ENCODE measurements around the gene PSAP. TPM values are rescaled to one million over a fixed set of nuclear protein-coding genes. Genes with fewer than 3 reads are reported as not detected.

The PSAP gene
- polyA plus RNA-seq, 2 of the 4 experiments (the other 2 are of a cell fraction) = 690 to 1,519 TPM

DNA sequence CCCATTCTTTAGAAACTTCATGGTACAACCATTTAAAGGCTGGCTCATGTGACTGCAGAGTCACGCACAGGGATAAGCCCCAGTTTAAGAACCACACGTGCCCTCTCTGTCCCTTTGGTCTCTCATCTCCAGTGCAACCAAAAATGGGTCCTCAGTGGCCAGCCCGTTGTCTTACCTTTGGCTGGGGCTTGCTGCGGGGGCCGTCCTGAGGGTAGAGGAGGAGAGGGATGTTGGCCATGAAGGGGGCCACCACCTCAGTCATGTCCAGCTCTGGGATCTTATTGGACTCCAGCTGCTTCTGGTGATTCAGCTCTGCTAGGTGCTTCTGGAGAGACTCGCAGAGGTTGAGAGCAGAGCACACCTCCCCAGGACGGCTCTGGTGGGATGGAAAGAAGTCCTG, 22.3 kb downstream of the PSAP start:
- Histone ChIP-seq H3K4me2 (no peak overlapping the region), H3K4me1 (peaks cover 14% of the 10 kb centered on the region), H3K9me3 (no peaks in the 10 kb centered on the region), H3K4me3 (no peak overlapping the region), H3K27ac (no peak overlapping the region)
- ATAC-seq (no peak), FAIRE-seq (no peak), DNase-seq (ENCODE audit: low read depth in 1 of 2, low spot score in 1 of 2) (no peak)
- ChIA-PET CTCF (interaction anchor here (0.9 to 8.5 kb wide), 6 partner anchors 12 to 120 kb away, joined by 3 to 71 read pairs (median 5); partner anchors contain the start of gene VSIR), POLR2A (no interaction called here)
- TF ChIP-seq SREBF2 (IDR thresholded peaks at IDR 0.05) (no peak), ESRRA (IDR thresholded peaks at IDR 0.05; ENCODE audit: borderline replicate concordance, low read length) (no peak), HDAC2 (IDR thresholded peaks at IDR 0.05) (no peak), HEYL (CRISPR knock-in tag; IDR thresholded peaks at IDR 0.05) (no peak), ATOH8 (CRISPR knock-in tag; IDR thresholded peaks at IDR 0.05; ENCODE audit: low read depth) (no peak), POLR2A (IDR thresholded peaks at IDR 0.05; ENCODE audit: low read length) (no peak), HES2 (IDR thresholded peaks at IDR 0.05) (no peak), POLR2AphosphoS2 (conservative IDR thresholded peaks at IDR 0.05; ENCODE audit: low read length) (no peak), KDM5A (IDR thresholded peaks at IDR 0.05) (no peak), CEBPB (IDR thresholded peaks at IDR 0.05) (no peak), RAD21 (conservative IDR thresholded peaks at IDR 0.05 in 1 of 2, IDR thresholded peaks at IDR 0.05 in 1 of 2) (no peak), ZSCAN20 (CRISPR knock-in tag; IDR thresholded peaks at IDR 0.05) (no peak)
- TF ChIP-seq, protein P1, sequence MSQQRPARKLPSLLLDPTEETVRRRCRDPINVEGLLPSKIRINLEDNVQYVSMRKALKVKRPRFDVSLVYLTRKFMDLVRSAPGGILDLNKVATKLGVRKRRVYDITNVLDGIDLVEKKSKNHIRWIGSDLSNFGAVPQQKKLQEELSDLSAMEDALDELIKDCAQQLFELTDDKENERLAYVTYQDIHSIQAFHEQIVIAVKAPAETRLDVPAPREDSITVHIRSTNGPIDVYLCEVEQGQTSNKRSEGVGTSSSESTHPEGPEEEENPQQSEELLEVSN (IDR thresholded peaks at IDR 0.05; ENCODE audit: borderline replicate concordance, low read depth) = no peak
- TF ChIP-seq, protein P2, sequence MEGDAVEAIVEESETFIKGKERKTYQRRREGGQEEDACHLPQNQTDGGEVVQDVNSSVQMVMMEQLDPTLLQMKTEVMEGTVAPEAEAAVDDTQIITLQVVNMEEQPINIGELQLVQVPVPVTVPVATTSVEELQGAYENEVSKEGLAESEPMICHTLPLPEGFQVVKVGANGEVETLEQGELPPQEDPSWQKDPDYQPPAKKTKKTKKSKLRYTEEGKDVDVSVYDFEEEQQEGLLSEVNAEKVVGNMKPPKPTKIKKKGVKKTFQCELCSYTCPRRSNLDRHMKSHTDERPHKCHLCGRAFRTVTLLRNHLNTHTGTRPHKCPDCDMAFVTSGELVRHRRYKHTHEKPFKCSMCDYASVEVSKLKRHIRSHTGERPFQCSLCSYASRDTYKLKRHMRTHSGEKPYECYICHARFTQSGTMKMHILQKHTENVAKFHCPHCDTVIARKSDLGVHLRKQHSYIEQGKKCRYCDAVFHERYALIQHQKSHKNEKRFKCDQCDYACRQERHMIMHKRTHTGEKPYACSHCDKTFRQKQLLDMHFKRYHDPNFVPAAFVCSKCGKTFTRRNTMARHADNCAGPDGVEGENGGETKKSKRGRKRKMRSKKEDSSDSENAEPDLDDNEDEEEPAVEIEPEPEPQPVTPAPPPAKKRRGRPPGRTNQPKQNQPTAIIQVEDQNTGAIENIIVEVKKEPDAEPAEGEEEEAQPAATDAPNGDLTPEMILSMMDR (IDR thresholded peaks at IDR 0.05) = no peak
- 95% methylated on average over 7 of the region's 7 CpGs for WGBS (ENCODE audit: missing lambda C conversion rate)

DNA sequence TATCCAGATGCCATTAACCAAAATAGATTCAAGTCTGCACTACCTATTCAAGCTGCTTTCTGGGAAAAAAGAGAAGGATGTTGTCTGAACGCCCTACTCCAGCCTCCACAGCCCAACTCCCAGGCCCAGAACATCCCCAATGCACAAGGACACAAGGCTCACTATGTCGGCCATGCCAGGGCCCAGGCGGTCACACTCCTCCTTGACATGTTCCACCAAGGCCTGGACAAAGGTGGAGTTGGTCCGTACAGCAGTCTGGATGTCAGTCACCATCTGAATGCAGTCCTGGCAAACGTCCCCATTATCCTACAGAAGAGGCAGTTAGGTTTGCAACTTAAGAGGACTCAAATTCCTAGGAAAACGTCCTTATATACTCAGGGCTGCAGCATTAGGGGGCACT, 23.2 kb downstream of the PSAP start:
- no peak for TF ChIP-seq RNF2 (IDR thresholded peaks at IDR 0.05; ENCODE audit: borderline replicate concordance, low read depth)
- no peak for TF ChIP-seq ZSCAN20 (CRISPR knock-in tag; IDR thresholded peaks at IDR 0.05)
- no peak for TF ChIP-seq FOXS1 (CRISPR knock-in tag; IDR thresholded peaks at IDR 0.05)
- TF ChIP-seq, protein P3, sequence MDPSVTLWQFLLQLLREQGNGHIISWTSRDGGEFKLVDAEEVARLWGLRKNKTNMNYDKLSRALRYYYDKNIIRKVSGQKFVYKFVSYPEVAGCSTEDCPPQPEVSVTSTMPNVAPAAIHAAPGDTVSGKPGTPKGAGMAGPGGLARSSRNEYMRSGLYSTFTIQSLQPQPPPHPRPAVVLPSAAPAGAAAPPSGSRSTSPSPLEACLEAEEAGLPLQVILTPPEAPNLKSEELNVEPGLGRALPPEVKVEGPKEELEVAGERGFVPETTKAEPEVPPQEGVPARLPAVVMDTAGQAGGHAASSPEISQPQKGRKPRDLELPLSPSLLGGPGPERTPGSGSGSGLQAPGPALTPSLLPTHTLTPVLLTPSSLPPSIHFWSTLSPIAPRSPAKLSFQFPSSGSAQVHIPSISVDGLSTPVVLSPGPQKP (IDR thresholded peaks at IDR 0.05; ENCODE audit: low read depth, low read length) = no peak
- TF ChIP-seq PBX3 (IDR thresholded peaks at IDR 0.05) = no peak
- no peak for TF ChIP-seq HEYL (CRISPR knock-in tag; IDR thresholded peaks at IDR 0.05)
- no peak for TF ChIP-seq RCOR1 (IDR thresholded peaks at IDR 0.05; ENCODE audit: low read depth, low read length)
- TF ChIP-seq PHF8 (IDR thresholded peaks at IDR 0.05; ENCODE audit: borderline replicate concordance, low read depth) = no peak
- TF ChIP-seq ESRRA (IDR thresholded peaks at IDR 0.05; ENCODE audit: borderline replicate concordance, low read length) = no peak
- no peak for TF ChIP-seq EHMT2 (IDR thresholded peaks at IDR 0.05; ENCODE audit: low read depth)
- Histone ChIP-seq H3K27ac (no peak overlapping the region), H3K4me3 (no peak overlapping the region), H3K4me1 (peaks cover 12% of the 10 kb centered on the region), H3K9me3 (no peaks in the 10 kb centered on the region), H3K4me2 (no peak overlapping the region)
- DNase-seq (ENCODE audit: low read depth in 1 of 2, low spot score in 1 of 2) = no peak
- CTCF ChIA-PET = interaction anchor here (0.6 to 8.5 kb wide), 3 partner anchors 12 to 544 kb away, joined by 3 to 71 read pairs (median 4); no protein-coding TSS in a partner anchor
- no peak for FAIRE-seq
- no peak for ATAC-seq
- POLR2A ChIA-PET = no interaction called here
- WGBS (ENCODE audit: missing lambda C conversion rate) = 59% methylated on average over 6 of the region's 6 CpGs
